GM23248 (cell line): ENCODE data around the gene TPT1. TPM values are rescaled to one million over a fixed set of nuclear protein-coding genes. Genes with fewer than 3 reads are reported as not detected.

Source experiments
- DNase-seq: peaks from one replicate; pipeline ENCODE4 v3.0.0-alpha.2; 2015
- H2AFZ ChIP-seq: fragments of 200-600 bp; sonication (generic); 2 replicates; pipeline ENCODE4 v1.6.1; 2016; ENCODE audit warnings: antibody characterized with exemption
- H3F3A ChIP-seq: fragments of 200-600 bp; sonication (generic); 2 replicates; pipeline ENCODE4 v1.6.1; 2016; ENCODE audit warnings: mild to moderate bottlenecking, antibody characterized with exemption, mixed run types; ENCODE audit not compliant: insufficient read depth
- H3K27ac ChIP-seq: fragments of 200-600 bp; sonication (generic); 2 replicates; pipeline ENCODE4 v1.5.1; 2016; ENCODE audit warnings: mild to moderate bottlenecking
- H3K27me3 ChIP-seq: fragments of 200-600 bp; sonication (generic); replicated peaks from 2 replicates; pipeline ENCODE4 v1.6.1; 2016; ENCODE audit warnings: mild to moderate bottlenecking; ENCODE audit not compliant: insufficient read depth
- H3K36me3 ChIP-seq: fragments of 200-600 bp; sonication (generic); 2 replicates; pipeline ENCODE4 v1.6.1; 2016; ENCODE audit warnings: low read depth, mild to moderate bottlenecking
- H3K4me1 ChIP-seq: fragments of 200-600 bp; sonication (generic); 2 replicates; pipeline ENCODE4 v1.6.1; 2016; ENCODE audit warnings: mild to moderate bottlenecking; ENCODE audit not compliant: insufficient read depth
- H3K4me2 ChIP-seq: fragments of 200-600 bp; sonication (generic); one replicate; pipeline ENCODE4 v1.6.1; 2016; ENCODE audit warnings: mild to moderate bottlenecking; ENCODE audit not compliant: unreplicated experiment
- H3K4me3 ChIP-seq: fragments of 200-600 bp; sonication (generic); 2 replicates; pipeline ENCODE4 v1.5.1; 2016; ENCODE audit warnings: mild to moderate bottlenecking
- H3K79me2 ChIP-seq: fragments of 200-600 bp; sonication (generic); 2 replicates; pipeline ENCODE4 v1.6.1; 2016; ENCODE audit warnings: mild to moderate bottlenecking; ENCODE audit not compliant: insufficient read depth
- H3K9ac ChIP-seq: fragments of 200-600 bp; sonication (generic); 2 replicates; pipeline ENCODE4 v1.6.1; 2016; ENCODE audit warnings: mild to moderate bottlenecking
- H3K9me2 ChIP-seq: fragments of 200-600 bp; sonication (generic); 2 replicates; pipeline ENCODE4 v1.6.1; 2016; ENCODE audit warnings: mixed run types, mild to moderate bottlenecking, moderate library complexity; ENCODE audit not compliant: insufficient read depth
- H3K9me3 ChIP-seq: fragments of 200-600 bp; sonication (generic); one replicate; pipeline ENCODE4 v1.6.1; 2017; ENCODE audit warnings: low read depth
- H4K20me1 ChIP-seq: fragments of 200-600 bp; sonication (generic); 2 replicates; pipeline ENCODE4 v1.6.0; 2016; ENCODE audit not compliant: insufficient read depth
- EZH2 ChIP-seq: fragments of 200-600 bp; sonication (generic); IDR thresholded peaks from 2 replicates; pipeline ENCODE4 v1.6.1; 2018; ENCODE audit warnings: antibody characterized with exemption, mild to moderate bottlenecking; ENCODE audit not compliant: insufficient read depth, poor library complexity, severe bottlenecking
- EZH2phosphoT487 ChIP-seq: fragments of 200-600 bp; sonication (generic); IDR thresholded peaks from 2 replicates; pipeline ENCODE4 v1.6.1; 2018; ENCODE audit warnings: antibody characterized with exemption, moderate library complexity, mild to moderate bottlenecking, low read depth; ENCODE audit not compliant: insufficient read depth
- WGBS, 2 experiments: methylation state at CpG; one replicate each; pipeline ENCODE4 v1.1.6; 2015 to 2017; ENCODE audit warnings: low lambda C conversion rate in 2 of 2, low coverage in 1 of 2; ENCODE audit errors: missing lambda C conversion rate in 2 of 2; 5-methylcytosine and 5-hydroxymethylcytosine counted together
- in situ Hi-C: fragments of 300-500 bp; cut with MboI; formaldehyde crosslinking; loops from 2 replicates; pipeline ENCODE4 v1.15.0; 2020
- polyA plus RNA-seq: library from polyadenylated mRNA; unstranded; fragments of >200 nt; fragmentation: Nextera tagmentation; extraction: Ambion mirVana; gene quantifications from 2 replicates; pipeline ENCODE4 v1.2.1, GENCODE V29; 2016
- total RNA-seq: library from RNA; depleted of rRNA; stranded (reverse); fragments of >200 nt; shearing (Covaris generic); gene quantifications from 2 replicates; pipeline ENCODE4 v1.2.3, GENCODE V29; 2014

TPT1 gene
- total and polyA plus RNA-seq, 2 experiments from 2014 or later = 1,151 to 2,021 TPM

GRCh38 chr13:45325806-45326205 lies 15.2 kb downstream of the TPT1 start:
- Histone ChIP-seq H4K20me1 (no peaks in the 10 kb centered on the region), H3K27me3 (no peaks in the 10 kb centered on the region), H3F3A (peaks cover 50% of the 10 kb centered on the region), H3K9me3 (no peaks in the 10 kb centered on the region), H3K36me3 (no peaks in the 10 kb centered on the region), H3K9ac (peak overlapping the region; percentile 47), H3K4me2 (peak overlapping the region; percentile 65), H3K4me3 (no peak overlapping the region), H3K79me2 (no peaks in the 10 kb centered on the region), H3K4me1 (peaks cover 32% of the 10 kb centered on the region), H3K9me2 (no peaks in the 10 kb centered on the region), H2AFZ (no peak overlapping the region), H3K27ac (peak overlapping the region; percentile 76)
- TF ChIP-seq EZH2 = no peak
- TF ChIP-seq EZH2phosphoT487 = no peak
- WGBS, 2 experiments = 17 to 21% methylated on average over 4 of the region's 4 CpGs
- peak; percentile 94 for DNase-seq
- in situ Hi-C loops = no loop called here

- TF ChIP-seq EZH2phosphoT487 (no peak), EZH2 (no peak)
- Histone ChIP-seq H3K4me2 (no peak overlapping the region), H4K20me1 (no peaks in the 10 kb centered on the region), H3K9me2 (no peaks in the 10 kb centered on the region), H2AFZ (no peak overlapping the region), H3K27me3 (no peaks in the 10 kb centered on the region), H3K9me3 (no peaks in the 10 kb centered on the region), H3K4me1 (peaks cover 18% of the 10 kb centered on the region), H3K36me3 (no peaks in the 10 kb centered on the region), H3K9ac (no peak overlapping the region), H3K79me2 (no peaks in the 10 kb centered on the region), H3F3A (peaks cover 16% of the 10 kb centered on the region), H3K4me3 (no peak overlapping the region), H3K27ac (no peak overlapping the region)
- 26 to 33% methylated on average over 4 of the region's 4 CpGs for WGBS, 2 experiments
- in situ Hi-C loops = no loop called here
- no peak for DNase-seq
Measured at GRCh38 chr13:45320876-45321629, 19.9 kb downstream of the TPT1 start.

- Histone ChIP-seq H3K9me3 (no peaks in the 10 kb centered on the region), H2AFZ (no peak overlapping the region), H3K4me2 (no peak overlapping the region), H3K9me2 (no peaks in the 10 kb centered on the region), H3K79me2 (no peaks in the 10 kb centered on the region), H3K9ac (no peak overlapping the region), H3F3A (peaks cover 5% of the 10 kb centered on the region; the same call in 1 of the 2 replicates), H3K27me3 (no peaks in the 10 kb centered on the region), H3K4me3 (no peak overlapping the region), H3K27ac (no peak overlapping the region), H3K4me1 (peaks cover 6% of the 10 kb centered on the region; the same call in 1 of the 2 replicates), H3K36me3 (no peaks in the 10 kb centered on the region), H4K20me1 (no peaks in the 10 kb centered on the region)
- no peak for DNase-seq
- no peak for TF ChIP-seq EZH2phosphoT487
- TF ChIP-seq EZH2 = no peak
- WGBS, 2 experiments = 89 to 93% methylated on average over 5 of the region's 5 CpGs
- in situ Hi-C loops = no loop called here
Measured at GRCh38 chr13:45316996-45317395, 24.0 kb downstream of the TPT1 start.

GRCh38 chr13:45316338-45316737 lies 24.6 kb downstream of the TPT1 start:
- H3K4me3 ChIP-seq = no peak overlapping the region
- no peak for DNase-seq
- H3K27me3 ChIP-seq = no peaks in the 10 kb centered on the region
- TF ChIP-seq EZH2 (no peak), EZH2phosphoT487 (no peak)
- H3K4me1 ChIP-seq = peaks cover 6% of the 10 kb centered on the region; the same call in 1 of the 2 replicates
- H3K9ac ChIP-seq = no peak overlapping the region
- H2AFZ ChIP-seq = no peak overlapping the region
- no peaks in the 10 kb centered on the region for H3K36me3 ChIP-seq
- no peaks in the 10 kb centered on the region for H3K9me2 ChIP-seq
- no peaks in the 10 kb centered on the region for H3K79me2 ChIP-seq
- peaks cover 5% of the 10 kb centered on the region; the same call in 1 of the 2 replicates for H3F3A ChIP-seq
- no peaks in the 10 kb centered on the region for H3K9me3 ChIP-seq
- 67% methylated on average over 6 of the region's 6 CpGs for WGBS, 2 experiments
- H3K27ac ChIP-seq = no peak overlapping the region
- in situ Hi-C loops = no loop called here
- H4K20me1 ChIP-seq = no peaks in the 10 kb centered on the region
- H3K4me2 ChIP-seq = no peak overlapping the region
